Hindlimb muscle (tissue), 1 donor: ENCODE measurements around the gene FZD2. TPM values are rescaled to one million over a fixed set of nuclear protein-coding genes. Genes with fewer than 3 reads are reported as not detected.
"Not testable (repeated sequence)": the region's sequence is repeated elsewhere in the genome, so short reads cannot be mapped to it uniquely, and the experiment has no call there.

Experiments
- DNase-seq: peaks from one replicate; pipeline ENCODE4 v3.0.0-alpha.2; 2013
- polyA plus RNA-seq: library from polyadenylated mRNA; unstranded; fragments of 120-200 nt; gene quantifications from one replicate; pipeline ENCODE4 v1.2.1, GENCODE V29; 2013; ENCODE audit not compliant: insufficient read length

The FZD2 gene
- polyA plus RNA-seq, 1 donor = 13.9 TPM

DNA sequence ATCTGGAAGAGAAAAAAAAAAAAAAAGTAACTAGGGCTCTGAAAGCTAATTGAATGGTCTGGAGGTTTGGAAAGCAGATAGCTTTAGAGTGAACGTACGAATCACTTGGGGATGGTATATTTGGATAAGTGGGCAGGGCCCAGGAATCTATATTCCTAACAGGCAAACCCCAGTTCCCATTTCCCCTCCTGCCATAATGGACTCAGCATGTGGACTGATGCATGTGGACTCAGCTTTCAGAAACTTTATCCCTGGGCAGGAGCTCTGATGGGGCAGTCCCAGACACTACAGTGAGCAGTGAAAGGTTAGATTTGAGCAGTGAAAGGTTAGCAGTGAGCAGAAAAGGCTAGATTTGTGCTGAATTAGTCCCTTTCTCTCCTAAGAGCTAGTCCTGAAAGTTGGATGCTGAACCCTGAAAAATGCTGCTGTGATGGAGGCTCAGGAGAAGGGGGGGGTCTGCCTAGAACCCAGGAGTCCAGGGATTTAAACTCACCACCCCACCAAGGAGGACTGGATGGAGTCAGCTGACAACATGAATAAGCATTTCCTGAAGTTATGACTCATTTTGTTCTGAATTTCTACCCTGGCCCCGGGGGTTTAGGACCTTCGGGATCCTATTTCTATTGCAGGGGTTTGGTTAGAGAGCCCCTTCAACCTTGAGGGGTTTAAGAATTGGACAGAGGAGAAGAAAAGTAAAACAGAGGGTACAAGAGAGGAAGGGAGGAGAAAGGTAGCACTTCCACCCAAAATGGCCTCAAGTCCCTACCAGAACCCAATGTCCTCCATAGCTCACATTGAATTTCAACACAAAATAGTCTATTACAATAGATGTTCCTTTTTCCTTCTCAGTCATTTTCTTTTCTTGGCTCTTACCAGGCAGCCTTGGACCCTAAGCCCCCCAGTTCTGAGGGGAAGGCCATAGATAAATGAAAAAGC, 10.3 kb upstream of the FZD2 start:
- DNase-seq = no peak

DNA sequence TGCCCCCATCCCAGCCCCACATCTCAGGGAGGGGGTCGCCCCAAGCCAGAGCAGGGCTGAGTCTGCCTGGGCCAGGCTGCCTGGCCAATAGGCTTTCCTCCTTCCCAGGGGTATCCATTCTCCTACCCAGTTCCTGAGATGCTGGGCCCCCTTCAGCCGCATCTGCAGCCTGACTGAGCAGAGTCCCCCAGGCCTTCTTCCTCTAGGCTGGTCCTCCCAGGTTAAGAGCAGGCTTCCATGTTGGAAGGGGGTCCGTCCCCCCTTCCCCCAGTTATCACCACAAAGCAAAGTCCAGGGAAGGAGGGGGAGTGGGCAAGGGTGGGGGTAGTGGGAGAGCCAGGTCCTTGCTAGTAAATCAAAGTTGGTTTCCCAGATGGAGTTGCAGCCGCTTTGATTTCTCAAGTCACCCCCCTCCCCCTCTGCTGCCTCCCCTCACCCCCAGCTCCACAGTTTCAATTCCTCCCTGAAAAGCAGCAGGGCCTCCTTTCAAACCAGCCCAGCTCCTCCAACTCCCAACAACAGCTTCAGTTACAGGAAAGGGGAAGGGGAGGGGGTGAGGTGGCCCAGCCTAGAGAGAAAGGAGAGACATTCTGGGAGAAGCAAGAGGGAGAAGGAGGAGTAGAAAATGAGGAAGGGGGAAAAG, 9.5 kb upstream of the FZD2 start:
- no peak for DNase-seq

DNA sequence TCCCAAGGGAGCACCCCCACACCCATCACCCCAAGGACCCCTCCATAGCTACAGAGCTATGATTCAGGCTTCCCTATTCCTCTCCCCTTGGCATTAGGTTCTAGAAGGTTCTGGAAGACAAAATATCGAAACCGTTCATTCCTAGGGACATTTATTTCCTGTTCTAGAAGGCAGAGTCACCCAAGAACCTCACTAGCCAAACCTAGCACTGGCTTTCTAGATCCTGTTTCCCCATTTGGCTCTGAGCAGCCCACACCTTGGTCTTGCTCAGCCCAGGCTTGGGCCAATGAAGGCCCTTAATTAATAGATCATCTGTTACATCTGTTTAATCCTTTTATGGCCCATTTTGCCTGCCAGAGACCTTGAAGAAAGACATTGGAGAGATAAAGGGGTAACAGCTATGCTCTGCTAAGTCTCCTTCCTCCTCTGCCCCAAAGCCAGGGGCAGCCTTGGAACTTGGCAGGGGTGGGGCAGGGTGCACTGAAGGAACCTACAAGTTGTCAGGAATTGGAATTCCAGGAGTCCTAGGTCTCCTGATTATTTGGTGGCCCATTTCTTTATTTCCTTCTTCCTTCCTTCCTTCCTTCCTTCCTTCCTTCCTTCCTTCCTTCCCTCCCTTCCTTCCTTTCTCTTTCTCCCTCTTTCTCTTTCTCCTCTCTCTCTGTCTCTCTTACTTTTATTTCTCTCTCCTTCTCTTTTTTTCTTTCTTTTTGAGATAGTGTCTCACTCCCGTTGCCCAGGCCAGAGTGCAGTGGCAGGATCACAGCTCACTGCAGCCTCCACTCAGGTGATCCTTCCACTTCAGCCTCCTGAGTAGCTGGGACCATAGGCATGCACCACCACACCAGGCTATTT, 8.7 kb upstream of the FZD2 start:
- no peak for DNase-seq

DNA sequence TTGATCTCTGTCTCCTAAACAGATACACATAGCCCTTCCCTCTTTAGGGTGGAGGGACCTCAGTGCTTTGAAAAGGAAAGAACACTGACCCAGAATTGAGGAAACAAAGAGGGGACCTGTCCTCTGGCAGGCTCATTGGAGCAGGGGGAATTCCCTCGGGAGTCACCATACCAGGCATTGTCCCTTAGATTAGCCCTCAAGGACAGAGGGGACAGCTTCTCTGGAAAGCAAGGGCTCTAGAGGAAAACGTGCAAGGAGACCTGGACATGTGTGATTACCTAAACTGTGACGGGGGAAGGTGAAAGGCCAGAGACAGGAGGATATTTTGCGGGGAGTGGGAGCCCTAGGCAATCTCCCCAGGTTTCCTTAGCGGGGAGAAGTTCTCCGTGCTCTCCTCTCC, 7.6 kb upstream of the FZD2 start:
- DNase-seq = no peak

DNA sequence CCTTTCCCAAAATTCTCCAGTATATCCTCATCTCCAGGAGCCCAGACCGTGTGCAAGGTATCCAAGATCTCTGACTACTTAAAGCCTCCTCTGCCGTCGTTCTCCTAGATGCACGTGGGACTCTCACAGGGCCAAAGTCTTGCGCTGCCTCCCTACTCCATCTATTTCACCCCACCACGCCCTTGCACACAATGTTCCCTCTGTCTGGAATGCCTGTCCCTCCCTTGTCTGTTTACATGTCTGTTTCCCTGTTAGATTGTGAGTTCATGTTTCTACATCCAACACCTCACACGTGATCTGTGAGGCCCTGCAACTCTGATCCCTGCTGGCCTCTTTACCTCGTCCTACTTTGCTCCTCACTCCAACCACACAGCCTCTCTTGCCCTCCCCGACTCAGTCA, 4.9 kb upstream of the FZD2 start:
- DNase-seq = no peak

DNA sequence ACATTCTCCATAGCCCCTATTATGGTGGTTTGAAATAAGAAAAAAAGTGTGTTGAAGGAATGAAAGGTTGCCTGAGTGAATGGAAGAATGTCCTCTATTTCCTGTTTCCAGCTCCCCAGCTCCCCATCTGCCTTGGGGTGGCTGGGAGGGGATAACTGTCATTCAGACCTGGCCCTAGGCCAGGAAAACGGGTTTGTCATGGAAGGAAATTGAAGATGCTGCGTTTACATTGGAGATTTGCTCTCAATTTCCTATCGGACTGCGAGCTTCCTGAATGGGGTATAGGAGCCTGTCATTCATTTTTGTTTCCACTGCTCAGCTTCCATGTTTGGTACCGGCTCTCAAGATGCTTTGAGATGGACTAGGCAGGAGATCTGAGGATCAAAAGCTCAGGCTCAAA, 2.2 kb upstream of the FZD2 start:
- no peak for DNase-seq

DNA sequence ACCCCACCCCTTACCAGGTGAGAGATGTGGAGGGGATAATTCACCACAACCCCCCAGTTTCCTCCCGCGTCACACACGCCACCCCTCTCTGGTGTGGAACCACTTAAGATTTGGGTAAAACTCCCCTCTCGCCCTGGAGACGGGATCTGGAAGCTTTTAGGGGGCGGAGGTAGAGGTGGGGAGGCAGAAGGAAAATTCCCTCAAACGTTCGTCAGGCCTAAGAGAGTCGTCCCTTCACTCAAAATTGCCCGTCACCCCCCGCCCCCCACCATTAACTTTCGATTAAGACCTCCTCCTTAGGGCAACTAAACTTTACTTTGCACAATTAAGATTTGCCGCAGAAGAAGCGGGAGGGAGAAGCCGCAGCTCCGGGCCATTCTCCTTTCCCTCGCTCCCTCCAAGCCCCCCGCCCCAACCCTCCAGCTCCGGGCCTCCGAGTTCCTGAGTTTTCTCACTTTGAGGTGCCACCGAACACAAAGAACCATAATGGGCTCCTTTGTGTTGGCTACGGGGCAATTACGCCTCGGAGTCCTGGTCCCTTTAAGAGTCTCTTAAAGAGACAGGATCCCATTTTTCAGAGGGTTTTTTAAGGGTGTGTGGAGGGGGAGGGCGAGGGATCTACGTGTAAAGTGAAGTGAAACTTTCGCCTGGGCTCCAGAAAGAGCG, 985 bp upstream of the FZD2 start:
- peak; percentile 69 for DNase-seq

DNA sequence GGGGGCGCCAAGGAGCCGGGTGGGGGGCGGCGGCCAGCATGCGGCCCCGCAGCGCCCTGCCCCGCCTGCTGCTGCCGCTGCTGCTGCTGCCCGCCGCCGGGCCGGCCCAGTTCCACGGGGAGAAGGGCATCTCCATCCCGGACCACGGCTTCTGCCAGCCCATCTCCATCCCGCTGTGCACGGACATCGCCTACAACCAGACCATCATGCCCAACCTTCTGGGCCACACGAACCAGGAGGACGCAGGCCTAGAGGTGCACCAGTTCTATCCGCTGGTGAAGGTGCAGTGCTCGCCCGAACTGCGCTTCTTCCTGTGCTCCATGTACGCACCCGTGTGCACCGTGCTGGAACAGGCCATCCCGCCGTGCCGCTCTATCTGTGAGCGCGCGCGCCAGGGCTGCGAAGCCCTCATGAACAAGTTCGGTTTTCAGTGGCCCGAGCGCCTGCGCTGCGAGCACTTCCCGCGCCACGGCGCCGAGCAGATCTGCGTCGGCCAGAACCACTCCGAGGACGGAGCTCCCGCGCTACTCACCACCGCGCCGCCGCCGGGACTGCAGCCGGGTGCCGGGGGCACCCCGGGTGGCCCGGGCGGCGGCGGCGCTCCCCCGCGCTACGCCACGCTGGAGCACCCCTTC, 484 bp downstream of the FZD2 start:
- DNase-seq = peak; percentile 41

DNA sequence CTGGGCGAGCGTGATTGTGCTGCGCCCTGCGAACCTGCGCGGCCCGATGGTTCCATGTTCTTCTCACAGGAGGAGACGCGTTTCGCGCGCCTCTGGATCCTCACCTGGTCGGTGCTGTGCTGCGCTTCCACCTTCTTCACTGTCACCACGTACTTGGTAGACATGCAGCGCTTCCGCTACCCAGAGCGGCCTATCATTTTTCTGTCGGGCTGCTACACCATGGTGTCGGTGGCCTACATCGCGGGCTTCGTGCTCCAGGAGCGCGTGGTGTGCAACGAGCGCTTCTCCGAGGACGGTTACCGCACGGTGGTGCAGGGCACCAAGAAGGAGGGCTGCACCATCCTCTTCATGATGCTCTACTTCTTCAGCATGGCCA, 1.0 kb downstream of the FZD2 start:
- DNase-seq = no peak

DNA sequence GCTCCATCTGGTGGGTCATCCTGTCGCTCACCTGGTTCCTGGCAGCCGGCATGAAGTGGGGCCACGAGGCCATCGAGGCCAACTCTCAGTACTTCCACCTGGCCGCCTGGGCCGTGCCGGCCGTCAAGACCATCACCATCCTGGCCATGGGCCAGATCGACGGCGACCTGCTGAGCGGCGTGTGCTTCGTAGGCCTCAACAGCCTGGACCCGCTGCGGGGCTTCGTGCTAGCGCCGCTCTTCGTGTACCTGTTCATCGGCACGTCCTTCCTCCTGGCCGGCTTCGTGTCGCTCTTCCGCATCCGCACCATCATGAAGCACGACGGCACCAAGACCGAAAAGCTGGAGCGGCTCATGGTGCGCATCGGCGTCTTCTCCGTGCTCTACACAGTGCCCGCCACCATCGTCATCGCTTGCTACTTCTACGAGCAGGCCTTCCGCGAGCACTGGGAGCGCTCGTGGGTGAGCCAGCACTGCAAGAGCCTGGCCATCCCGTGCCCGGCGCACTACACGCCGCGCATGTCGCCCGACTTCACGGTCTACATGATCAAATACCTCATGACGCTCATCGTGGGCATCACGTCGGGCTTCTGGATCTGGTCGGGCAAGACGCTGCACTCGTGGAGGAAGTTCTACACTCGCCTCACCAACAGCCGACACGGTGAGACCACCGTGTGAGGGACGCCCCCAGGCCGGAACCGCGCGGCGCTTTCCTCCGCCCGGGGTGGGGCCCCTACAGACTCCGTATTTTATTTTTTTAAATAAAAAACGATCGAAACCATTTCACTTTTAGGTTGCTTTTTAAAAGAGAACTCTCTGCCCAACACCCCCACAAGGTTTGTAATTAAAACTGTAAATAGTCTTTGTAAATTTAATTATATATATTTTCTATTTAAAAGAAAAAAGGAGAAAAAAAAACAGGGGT, 1.7 kb downstream of the FZD2 start:
- no peak for DNase-seq

DNA sequence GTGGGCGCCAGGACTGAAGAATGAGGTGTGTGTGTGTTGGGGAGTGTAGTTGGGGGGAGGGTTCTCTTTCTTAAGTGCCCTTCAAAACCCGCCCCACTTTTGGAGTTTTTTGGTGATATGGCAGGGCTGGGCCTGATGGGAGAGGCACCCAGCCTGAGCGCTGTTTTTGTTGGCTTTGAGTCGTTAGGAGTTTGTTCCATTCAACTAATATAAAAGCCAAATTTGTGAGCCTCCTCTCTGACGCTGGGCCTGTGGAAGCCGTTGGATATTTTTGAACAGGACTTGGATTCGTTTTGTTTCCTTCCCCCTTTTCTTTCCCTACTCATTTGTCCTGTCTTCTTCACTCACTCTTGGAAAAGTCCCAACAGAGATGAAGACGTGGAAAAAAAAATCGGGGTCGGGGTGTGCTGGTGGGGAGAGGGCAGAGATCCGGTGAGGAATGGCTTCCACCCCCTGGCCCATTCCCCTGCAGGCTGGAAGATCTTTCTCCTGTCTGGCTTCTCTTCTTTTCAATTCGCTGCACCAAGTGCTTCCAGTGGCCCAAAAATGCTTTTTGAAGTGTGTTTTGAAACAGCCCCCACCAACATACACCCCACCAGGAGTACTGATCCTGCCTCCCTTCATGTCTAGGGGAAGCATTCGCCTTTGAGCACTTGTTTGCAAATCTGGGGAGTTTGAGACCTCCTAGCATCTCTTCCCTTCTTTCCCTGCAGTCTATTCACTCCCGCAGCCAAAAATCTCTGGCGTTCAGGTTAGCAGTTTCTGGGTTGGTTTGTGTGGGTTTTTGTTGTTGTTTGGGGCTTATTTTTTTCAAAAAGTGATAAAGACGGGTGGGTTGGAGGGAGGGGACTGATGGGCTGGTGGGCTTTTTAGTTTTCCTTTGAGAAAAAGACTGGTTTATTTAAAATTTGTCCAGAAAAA, 2.6 kb downstream of the FZD2 start:
- DNase-seq = peak; percentile 45

DNA sequence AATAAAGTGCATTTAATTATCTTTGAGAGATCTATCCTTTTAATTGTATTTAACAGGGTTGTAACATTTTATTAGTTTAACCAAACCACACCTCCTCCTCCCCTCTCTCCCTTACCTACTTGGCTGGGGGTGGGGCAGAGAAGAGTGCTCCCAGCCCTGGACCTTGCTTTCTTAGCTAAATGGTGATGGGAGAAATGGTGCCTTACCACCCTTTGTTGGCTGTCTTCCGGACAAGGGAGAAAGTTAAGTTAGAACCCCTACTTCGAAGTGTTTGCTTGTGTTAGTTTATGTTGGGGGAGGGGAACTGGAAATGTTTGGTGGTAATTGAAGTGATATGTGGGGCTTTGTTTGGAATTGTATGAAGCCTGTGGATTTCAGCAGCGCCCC, 3.9 kb downstream of the FZD2 start:
- DNase-seq = no peak

DNA sequence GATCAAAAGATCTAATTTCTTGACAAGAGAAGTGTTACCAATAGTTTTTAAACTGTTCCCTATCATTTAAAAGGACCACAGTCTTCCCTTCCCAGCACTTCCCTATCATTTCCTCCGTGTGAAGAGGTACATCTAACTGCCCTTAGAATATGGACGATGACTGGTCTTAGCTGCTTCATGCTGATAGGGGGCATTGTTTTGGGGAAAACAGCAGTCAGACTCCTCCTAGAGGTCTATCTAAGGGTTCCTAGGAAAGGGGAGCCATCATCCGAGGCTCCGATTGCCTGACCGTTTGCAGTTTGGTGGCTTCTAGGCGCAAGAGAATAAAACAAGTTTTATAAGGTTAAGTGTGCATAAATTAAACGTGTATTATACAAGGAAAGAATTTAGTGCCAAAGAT, 7.1 kb downstream of the FZD2 start:
- DNase-seq = no peak

DNA sequence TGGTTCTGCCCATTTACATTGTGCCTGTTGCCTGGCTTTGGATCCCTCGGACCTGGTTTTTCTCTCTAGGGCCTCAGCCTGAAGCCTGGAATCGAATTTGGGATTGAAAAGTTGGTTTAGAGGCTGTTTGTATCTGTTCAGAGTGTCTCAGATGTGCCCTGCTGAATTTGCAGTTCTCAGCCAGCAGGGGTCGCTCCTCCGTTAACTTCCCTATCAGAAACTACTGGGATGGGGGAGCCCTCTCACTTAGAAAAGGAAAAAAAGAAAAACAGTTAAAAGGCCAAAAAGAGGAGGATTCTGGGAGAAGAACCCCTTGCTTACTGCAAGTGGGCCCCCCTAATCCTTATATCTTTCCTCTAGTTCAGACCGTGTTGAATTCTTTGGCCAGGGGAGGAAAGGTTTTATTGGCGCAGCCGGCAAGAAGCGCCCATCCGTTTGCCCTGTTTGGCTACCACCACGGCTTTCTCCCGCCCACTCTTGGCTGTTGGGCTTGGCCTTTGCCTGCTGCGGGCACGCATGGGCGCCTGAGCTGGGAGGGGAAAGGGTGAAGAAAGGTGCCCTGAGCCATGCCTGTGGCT, 8.7 kb downstream of the FZD2 start:
- DNase-seq = no peak

DNA sequence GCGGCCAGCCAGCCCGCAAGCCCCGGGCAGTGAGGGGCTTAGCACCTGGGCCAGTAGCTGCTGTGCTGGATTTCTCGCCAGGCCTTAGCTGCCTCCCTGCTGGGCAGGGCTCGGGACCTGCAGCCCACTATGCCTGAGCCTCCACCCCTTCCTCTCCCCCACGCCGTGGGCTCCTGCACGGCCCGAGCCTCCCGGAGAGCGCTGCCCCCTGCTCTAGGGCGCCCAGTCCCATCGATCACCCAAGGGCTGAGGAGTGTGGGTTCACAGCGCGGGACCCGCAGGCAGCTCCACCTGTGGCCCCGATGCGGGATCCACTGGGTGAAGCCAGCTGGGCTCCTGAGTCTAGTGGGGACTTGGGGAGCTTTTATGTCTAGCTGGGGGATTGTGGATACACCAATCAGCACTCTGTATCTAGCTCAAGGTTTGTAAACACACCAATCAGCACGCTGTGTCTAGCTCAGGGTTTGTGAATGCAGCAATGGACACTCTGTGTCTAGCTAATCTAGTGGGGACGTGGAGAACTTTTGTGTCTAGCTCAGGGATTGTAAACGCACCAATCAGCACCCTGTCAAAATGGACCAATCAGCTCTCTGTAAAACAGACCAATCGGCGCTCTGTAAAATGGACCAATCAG, 11.1 kb downstream of the FZD2 start:
- DNase-seq = not testable (repeated sequence)

DNA sequence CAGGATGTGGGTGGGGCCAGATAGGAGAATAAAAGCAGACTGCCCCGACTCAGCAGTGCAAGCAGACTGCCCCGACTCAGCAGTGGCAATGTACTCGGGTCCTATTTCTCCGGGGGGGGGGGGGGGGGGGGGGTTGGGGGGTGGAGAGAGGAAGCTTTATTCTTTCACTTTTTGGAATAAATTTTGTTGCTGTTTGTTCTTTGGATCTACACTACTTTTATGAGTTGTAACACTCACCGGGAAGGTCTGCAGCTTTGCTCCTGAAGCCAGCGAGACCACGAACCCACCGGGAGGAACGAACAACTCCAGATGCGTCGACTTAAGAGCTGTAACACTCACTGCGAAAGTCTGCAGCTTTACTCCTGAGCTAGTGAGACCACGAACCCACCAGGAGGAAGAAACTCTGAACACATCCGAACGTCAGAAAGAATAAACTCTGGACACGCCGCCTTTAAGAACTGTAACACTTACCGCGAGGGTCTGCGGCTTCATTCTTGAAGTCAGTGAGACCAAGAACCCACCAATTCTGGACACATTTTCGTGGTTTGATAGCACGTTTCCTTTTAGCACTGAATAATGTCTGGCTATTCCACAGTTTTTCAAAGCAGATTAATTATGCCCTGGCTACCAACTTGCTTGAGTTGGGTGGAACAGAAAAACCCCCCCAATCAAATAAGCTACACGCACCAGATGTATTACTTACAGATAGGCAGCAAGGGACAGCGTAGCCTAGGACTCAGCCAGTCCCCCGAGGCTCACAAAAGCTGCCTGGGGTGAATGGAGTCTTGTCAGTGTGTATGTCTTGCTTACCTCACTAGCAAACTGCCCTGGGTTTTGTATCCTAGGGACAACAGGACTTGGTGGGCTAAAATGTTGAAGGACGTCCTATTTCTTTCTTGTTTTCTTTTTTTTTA, 11.9 kb downstream of the FZD2 start:
- DNase-seq = peak; percentile 58

DNA sequence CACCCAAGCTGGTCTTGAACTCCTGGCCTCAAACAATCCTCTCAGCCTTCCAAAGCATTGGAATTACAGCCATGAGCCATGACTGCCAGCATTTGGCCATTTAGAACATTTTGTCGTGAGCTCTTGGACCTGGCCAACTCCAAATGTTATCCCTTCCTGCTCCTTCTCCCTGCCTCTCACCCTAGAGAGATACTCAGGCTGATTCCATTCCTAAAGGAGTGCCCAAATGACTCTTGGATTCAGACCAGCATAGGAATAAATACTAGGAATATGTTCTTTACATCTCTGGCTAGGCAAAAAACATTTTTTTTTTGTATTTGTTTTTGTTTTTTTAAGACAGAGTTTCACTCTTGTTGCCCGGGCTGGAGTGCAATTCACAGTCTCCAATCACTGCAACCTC, 15.5 kb downstream of the FZD2 start:
- DNase-seq = peak; percentile 56

DNA sequence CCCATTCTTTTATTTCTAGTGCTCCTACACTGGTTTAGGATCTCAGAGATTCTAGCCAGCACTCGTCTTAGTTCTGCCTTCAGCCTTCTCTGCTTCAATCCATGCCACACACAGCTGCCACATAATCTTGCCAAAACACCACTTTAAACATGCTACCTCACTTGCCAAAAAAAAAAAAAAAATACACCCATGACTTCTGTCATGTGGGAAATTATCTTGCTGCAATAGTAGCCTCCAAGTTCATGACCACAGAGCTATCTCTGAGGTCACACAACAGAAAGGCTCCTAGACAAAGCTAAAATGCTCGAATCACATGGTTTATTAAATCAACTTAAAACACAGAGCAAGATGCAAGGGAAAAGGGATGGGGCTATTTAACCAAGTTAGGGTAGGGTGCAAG, 18.1 kb downstream of the FZD2 start:
- no peak for DNase-seq
